CD4-positive, alpha-beta T cell treated with Interleukin-15 for 4 hours (primary cell): ENCODE results near the gene PLCG2.
"Not testable (repeated sequence)": the region's sequence is repeated elsewhere in the genome, so short reads cannot be mapped to it uniquely, and the experiment has no call there.

Source experiments
- DNase-seq: peaks from one replicate; pipeline ENCODE4 v3.0.0-alpha.2; 2020; ENCODE audit warnings: low spot score

PLCG2 gene

GRCh38 chr16:82004601-82005000 lies 225.5 kb downstream of the PLCG2 start:
- no peak for DNase-seq

- no peak for DNase-seq
Measured at GRCh38 chr16:82005027-82005830, 226.1 kb downstream of the PLCG2 start.

- DNase-seq, result no peak
Measured at GRCh38 chr16:82006036-82006435, 226.9 kb downstream of the PLCG2 start.

- DNase-seq, result no peak
Measured at GRCh38 chr16:82007189-82007588, 228.1 kb downstream of the PLCG2 start.

GRCh38 chr16:82008957-82009592 lies 230.0 kb downstream of the PLCG2 start:
- DNase-seq, result no peak

GRCh38 chr16:82009789-82010188 lies 230.7 kb downstream of the PLCG2 start:
- not testable (repeated sequence) for DNase-seq

- DNase-seq, result no peak
Measured at GRCh38 chr16:82010649-82011048, 231.6 kb downstream of the PLCG2 start.

- DNase-seq, result peak; percentile 70
Measured at GRCh38 chr16:82011199-82011641, 232.1 kb downstream of the PLCG2 start, which contains the start of gene SDR42E1. Gene SDR42E1, minus strand, starts transcription at chr16:82011470. Its CDS starts 10,612 bp downstream, at chr16:82000858.
